Stimulated activated CD4-positive, alpha-beta T cell treated with anti-CD3 and anti-CD28 coated beads, Interleukin-4, amount 100 ng/mL, for 4 hours (primary cell): ENCODE measurements around the gene RCE1.
A peak's percentile ranks its signal among the peaks of the same experiment; 100 is the strongest.

ENCODE experiments used
- DNase-seq, 2 experiments: peaks; one replicate each; pipeline ENCODE4 v3.0.0-alpha.2; 2020

RCE1 gene

DNA sequence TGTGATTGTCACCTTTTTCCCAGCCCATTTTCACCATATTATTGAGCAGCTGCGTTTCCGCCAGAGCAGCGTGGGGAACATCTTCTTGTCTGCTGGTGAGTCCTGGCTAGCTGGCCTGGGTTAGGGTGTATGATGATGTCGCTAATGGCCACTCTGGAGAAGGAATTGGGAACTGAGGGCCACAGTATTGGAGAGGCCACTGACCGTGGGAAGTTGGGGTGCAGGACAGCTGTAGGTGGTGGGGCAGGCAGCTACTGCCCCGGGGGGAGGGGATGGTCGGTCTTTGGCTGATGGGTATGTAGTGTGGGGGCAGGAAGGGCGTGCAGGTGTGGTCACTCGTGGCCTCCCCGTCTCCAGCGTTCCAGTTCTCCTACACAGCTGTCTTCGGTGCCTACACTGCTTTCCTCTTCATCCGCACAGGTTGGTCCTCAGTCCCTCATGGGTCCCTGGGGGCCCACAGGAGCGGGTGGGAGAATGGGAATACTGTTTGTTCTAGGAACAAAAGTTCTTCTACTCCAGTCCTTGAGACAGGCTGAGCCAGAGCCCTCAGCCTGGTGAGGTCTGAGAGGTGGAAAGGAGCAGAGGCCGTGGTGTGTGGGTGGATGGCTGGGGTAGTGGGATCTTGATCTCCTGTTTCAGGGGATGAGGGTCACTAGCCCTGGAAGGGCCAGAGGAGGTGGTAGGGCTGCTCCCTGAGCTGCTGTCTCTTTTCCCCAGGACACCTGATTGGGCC, 2.1 kb downstream of the RCE1 start:
- DNase-seq, result no peak

DNA sequence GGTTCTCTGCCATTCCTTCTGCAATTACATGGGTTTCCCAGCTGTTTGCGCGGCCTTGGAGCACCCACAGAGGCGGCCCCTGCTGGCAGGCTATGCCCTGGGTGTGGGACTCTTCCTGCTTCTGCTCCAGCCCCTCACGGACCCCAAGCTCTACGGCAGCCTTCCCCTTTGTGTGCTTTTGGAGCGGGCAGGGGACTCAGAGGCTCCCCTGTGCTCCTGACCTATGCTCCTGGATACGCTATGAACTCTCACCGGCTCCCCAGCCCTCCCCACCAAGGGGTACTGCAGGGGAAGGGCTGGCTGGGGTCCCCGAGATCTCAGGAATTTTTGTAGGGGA, 2.6 kb downstream of the RCE1 start:
- no peak for DNase-seq

DNA sequence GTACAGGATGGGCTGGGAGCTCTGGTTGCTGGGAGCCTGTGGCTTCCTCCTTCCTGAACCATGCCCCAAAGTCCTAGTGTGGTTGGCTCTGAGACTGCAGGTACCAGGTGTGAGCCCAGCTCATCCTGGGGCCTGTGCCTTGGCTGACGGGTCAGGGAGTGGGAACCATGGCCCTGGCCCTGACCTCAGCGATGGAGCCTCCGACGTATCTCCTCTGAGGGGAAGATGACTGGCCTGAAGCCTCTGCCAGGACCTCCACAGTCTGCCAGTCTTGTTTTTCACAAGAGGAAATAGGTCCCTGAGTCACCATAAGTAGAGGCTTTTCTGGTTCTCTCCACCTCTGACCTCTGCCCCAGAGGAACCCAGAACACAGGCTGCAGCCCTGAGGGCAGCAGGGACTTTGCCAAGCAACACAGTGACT, 3.4 kb downstream of the RCE1 start:
- no peak for DNase-seq

DNA sequence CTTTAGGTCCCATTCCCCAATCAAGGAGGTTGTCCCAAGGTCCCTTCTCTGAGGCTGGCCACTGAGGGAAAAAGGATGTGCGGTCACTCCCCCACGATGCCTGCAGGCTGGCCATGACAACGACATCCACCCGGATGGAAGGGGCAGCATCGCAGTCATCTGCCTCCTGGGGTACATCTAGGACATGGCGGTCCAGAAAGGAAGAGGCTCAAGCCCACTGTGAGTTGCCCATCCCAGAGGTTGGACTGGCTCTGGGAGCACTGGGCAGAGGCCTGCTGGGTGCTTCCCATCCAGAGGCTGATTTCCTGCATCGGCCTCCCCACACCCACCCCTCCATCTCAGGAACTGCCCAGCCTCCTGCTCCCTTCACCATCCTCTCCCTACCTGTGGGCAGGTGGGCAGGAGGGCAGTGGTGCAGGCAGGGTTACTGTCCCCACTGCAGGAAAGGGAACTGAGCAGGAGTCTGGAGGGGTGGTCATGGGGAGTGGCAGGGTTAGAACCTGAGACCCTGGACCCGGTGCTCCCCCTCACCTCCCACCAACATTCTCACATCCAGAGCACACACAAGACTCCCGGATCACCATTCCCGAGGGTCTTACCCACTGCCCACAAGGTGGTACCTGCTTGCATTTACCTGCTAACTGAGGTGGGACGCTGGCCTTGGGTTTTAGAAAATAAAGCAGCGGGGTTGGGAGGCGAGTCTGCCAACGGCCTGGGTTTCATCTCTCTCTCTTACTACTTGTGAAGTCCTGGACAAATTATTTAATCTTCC, 4.4 kb downstream of the RCE1 start:
- no peak for DNase-seq

DNA sequence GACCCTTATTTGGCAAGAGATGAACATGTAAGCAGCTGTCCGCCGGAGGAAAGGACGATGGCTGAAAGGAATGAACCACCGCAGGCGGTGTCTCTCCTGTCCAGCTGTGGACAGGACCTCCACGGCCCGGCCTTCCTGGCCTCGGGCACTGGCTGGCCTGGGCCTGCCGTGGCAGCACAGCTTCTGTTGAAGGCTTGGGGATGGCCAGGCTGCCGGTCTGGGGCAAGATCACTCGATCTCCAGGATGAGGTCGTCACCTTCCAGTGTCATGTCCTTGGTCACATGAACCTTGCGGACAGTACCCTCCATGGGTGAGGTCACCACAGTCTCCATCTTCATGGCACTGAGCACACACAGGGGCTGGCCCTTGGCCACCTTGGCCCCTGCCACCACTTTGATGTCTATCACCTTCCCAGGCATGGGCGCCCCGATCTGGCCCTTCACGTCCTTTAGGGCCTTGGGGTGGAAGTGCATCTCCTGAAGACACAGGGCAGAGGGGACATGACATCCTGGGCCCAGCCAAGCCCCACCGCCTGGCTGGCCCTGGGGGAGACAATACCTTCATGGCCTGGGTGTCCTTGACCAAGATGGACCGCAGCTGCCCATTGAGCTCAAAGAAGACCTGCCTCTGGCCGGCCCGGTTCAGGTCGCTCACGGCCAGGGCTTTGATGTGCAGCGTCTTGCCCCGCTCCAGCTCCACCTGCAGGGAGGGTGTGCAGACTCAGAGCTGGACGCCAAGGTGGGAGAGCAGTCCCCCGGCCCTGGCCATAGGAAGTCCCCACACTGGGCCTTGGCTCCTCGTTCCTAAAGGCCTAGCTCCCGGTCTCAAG, 5.6 kb downstream of the RCE1 start:
- no peak for DNase-seq

DNA sequence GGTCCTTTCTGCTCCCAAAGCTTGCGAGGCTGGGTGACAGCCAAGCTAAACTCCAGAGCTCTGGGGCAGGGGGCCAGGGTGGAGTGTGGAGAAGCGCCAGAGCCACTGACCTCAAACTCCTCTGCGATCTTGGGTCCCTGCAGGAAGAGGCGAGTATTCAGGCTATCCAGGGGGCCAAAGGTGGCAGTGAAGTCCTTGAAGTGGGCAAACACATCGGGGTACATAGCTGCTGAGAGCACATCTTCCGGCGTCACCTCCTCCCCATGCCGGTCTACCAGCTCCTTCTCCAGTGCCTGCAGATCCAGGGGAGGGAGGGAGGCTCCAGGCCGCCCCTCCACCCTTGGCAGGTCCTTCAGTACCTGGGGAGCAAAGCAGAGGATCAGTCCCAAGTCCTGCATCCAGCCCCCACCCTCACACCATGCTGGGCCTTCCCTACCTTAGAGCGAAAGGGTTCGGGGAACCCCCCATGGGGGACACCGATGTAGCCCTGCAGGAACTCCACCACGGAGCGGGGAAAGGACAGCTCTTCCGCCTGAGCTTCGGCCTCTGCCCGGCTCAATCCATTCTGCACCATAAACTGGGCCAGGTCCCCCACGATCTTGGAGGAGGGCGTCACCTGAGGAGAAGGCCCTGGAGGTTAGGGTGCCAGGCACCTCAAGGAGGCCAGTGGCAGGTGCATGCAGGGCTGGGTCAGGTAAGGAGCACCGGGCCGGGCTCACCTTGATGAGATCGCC, 6.4 kb downstream of the RCE1 start:
- no peak for DNase-seq

DNA sequence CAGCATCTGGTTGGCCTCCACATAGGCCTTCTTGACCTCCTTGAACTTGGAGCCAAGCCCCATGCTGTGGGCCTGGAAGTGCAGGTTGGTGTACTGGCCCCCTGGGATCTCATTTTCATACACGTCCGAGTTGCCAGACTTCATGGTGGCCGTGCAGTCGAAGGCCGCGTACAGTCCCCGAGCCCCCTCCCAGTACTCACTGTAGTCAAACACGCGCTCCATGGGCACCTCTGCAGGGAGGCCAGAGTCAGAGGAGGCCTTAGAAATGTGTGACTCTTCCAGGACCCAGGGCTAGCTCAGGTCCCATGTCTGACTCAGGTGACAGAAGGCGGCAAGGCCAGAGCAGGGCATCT, 7.0 kb downstream of the RCE1 start:
- no peak for DNase-seq

DNA sequence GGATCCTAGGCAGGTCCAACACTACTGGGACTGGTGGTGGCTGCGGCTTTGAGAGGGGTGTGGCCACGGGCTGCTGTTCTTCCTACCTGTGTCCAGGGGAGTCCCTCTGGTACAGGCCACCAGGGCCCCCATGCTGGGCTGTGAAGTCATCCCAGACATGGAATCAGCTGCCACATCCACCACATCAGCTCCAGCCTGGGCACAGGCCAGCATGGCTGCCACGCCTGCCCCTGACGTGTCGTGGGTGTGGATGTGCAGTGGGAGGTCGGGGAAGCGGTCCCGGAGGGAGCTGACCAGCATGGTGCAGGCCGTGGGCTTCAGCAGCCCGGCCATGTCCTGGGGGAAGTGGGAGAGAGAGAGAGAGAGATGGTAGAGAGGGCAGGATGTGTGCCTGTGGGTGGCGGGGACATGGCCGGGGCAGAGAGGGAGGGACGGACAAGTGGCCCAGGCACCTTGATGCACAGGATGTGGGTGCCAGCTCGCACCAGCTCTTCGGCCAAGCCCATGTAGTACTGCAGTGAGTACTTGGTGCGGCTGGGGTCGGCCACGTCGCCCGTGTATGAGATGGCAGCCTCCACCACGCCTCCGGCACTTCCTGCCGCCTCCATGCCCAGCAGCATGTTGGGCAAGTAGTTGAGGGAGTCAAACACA, 7.5 kb downstream of the RCE1 start:
- no peak for DNase-seq

DNA sequence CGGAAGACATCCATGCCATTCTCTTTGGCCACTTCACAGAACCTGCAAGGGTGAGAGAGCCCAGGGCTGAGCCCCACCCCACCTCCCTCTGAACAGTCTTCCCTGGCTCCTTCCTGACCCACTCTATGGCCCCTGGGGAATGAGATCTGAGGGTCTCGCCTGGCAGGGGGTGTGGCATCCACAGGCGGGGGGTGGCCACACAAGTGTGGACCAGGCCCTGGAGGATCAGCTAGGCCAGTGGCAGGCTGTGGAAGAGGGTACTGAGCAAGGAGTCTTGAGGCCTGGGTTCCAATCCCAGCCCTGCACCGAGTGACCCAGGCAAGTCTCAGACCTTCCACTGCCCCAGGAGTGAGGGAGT, 8.0 kb downstream of the RCE1 start:
- DNase-seq, result no peak

DNA sequence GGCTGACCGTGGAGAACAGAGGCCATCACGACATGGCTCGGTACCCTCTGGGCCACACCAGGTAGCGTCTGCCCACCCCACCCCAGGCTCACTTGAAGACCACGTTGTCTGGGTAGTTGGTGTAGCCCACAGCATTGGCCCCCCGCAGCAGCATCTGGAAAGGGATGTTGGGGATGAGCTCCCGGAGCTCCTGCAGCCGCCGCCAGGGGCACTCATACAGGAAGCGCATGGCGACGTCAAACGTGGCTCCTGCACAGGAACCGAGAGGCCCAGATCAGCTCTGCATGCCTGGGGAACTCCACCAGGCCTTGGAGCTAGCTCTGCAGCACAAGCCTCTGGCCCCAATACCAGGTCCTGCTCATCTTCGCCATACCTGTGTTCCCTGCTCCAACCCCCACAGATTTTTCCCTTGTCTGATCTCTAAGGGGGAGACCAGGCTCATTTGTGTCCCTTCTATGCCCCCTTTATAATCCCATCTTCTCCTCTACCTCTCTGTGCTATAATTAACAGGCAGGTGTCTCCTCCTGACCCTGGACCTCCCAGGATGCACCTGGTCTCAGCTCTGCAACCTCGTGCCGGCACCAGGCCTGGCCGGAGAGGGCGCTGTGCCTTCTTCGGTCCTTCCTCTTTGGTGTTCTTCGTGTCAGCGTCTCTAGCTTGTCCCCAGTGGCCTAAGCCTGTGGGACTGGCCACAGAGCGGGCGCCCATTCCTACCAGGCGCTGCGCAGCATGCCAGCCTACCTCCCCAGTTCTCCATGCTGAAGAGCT, 8.6 kb downstream of the RCE1 start:
- no peak for DNase-seq

DNA sequence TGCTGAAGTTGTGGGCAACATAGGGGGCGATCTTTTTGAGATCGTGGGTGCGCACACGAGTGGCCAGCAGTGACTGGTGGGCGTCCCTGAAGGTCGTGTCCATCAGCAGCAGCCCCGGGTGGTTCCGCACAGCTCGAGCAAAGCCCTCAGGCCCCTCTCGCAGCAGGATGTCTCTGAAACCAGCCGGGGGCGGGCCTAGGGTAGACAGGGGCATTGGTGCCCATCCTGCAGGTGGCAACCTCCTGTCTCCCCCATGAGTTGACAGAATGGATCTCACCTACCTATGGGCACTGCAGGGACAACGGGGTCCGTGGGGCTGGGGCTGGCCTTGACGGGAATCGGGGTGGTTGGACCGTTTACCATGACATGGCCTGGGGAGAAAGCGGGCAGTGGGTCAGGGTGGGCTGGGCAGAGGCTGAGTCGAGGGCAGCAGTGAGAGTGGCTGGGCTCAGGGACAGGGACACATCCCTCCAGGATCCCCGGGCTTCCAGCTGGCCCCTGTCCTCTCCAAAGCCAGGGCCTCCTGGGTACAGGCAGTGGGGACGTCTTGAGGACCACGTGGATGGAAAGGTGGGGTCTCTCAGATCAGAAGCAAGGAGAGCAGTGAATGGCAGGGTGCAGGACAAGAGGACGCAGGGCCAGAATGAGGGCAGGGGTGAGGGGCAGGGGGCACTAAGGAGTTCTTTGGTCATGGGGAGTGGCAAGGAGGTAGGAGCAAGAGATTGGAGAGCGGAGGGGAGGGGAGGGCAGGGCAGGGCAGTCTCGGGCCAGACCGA, 9.4 kb downstream of the RCE1 start:
- DNase-seq, result no peak

DNA sequence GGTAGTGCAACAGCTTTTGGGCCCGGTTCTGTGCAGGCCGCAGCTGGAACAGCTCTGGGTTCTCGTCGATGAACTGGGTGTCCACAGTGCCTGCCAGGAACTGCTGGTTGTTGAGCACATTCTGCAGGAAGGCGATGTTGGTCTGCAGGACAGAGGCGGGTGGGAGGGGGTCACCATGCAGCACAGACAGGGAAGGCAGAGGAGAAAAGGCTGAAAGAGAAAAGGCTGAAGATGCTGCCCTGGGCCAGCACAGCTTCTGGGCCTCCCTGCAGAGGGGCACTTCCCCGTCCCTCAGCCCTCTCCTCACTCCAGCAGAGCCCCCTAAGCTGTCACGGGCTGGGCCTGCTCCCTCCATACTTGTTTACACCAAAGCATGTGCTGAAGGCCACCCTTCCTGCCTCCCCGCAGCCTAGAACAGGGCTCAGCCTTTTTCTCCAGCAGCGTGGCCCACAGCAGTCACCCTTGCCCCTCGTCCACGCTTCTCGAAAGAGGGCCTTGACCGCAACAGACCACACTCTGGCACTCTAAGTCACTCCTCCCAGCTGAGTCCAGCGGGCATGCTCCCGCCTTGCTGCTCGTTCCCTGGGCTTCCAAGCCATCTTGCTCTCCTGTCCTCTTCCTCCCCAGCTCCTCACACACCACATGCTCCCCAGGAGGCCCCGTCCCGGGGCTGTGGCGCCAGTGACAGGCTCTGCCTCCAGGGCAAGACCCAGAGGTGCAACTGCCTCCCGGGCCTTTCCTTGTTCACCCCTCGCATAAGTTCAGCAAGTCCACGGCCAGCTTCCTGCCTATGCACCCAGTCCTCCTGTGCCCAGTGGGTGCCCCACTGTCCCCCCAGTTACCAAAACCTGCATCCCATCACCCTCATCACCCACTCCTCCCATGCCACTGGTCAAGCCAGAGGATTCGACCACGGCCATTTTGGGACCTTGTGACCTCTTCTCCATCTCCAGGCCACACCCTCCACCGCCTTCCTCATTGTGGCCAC, 10.3 kb downstream of the RCE1 start:
- DNase-seq, result no peak

DNA sequence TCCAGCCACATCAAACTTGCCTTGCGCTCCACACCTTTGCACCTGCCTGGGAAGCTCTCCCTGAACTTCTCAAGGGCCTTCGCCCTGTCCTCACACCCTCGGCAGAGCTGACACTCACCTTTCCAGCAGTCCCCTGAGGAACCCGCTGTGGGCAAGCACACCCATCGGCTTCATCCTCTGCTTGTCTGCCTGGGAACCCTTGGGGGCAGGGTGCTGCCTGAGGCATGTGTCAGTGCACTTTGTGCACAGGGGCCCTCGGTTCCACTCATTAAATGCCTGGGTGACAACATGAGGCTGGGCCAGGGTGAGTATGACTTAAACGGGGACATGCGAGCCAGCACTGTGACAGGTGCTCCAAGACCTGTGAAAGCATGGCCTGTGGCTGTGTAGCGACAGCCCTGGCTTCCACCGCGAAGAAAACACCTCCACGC, 11.0 kb downstream of the RCE1 start:
- no peak for DNase-seq

DNA sequence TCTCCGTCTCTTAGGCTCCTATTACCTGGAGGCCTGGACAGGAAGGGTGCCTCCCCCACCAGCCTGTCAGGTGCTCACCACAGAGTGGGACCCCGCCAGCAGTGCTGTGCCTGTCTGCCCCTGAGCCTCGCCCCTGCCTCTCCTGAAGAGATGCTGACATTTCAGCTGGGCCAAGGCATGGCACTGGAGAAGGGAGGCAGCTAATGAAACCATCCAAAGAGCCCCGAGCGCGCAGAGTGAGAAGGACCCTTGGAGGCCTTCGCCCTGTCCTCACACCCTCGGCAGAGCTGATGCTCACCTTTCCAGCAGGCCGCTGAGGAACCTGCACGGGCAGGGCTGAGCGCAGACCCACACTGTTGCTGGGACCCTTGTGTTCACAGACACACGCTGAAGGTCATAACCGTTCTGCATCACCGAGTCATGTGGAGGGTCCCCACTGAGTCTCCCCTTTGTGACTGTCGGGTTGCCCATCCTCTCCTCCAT, 11.5 kb downstream of the RCE1 start:
- no peak for DNase-seq

DNA sequence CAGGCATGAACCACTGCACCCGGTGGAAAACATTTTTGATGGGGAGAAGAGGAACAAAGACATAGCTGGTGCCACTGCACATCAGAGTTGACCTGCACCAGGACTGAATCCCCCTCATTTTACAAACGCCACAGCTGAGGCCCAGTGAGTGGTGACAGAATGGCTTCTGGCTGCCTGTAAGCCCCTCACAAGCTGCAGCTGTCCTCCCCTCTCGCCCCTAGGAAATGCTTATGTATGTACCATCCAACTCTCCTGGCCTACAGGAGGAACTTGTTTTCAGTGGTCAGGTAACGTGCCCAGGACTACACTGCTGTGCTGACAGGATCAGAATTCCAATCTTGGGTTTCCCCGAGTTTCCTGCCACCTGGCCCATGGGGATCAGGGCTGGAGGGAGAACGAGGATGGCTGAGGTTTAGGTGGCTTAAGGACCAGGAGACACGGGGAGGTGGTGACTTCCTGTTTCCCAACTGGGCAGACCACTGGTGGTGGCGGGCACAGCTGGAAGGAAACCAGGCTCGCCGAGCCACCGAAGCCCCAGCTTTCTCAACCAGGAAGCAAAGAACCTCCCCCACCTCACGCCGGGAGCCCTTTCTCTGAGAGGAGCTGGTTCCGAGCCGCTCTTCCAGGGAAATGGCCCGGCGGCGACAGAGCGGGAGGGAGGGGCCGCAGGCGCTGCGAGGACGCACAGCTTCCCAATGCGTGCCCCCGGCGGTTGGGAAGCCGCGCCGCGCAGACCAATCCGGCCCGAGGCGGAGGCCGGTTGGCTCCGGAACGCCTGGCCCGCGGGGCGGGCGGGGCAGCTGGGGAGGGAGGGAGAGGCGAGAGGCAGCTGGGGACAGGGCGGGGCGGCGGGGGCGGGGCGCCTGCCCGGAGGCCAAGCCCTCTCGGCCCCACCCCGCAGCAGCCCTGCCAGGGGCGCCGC, 12.6 kb downstream of the RCE1 start:
- DNase-seq, result peak in 1 of 2 experiments; percentile 80

DNA sequence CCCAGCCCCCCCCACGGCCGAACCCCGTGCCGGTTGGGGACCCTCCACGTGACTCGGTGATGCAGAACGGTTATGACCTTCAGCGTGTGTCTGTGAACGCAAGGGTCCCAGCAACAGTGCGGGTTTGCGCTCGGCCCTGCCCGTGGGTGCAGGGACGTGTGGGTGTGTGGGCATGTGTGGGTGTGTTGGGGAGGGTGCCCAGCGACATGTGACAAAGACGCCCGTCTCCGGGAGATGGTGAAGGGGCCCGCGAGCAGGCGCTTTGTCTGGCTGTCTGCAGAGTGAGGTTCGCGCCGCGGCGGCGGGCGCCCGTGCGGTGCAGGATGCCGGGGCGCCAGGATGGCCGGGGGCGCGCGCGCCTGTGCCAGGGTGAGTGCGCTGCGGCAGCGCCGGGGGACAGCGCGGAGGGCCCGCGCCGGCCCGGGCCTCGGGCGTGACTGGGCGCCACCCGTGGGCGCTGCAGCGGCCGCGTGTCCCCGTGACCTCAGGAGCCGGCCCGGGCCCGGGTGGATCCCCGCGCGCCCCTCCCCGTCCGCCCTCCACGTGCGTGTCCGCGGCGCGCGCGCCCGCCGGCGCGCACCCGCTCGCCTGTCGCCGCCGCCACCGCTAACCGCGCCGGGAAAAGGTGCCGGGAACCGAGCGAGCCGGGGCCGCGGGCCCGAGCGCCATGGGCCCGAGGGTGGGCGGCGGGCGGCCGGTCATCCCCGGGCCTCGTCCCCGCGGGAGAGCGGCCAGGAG, 13.4 kb downstream of the RCE1 start, which contains the start of gene LRFN4:
Gene LRFN4 (plus strand): TSS at position 569 of the 738 bp plus-strand sequence. CDS start 681 bp downstream, outside the sequence.
- DNase-seq, result peak; percentile 46 to 67

DNA sequence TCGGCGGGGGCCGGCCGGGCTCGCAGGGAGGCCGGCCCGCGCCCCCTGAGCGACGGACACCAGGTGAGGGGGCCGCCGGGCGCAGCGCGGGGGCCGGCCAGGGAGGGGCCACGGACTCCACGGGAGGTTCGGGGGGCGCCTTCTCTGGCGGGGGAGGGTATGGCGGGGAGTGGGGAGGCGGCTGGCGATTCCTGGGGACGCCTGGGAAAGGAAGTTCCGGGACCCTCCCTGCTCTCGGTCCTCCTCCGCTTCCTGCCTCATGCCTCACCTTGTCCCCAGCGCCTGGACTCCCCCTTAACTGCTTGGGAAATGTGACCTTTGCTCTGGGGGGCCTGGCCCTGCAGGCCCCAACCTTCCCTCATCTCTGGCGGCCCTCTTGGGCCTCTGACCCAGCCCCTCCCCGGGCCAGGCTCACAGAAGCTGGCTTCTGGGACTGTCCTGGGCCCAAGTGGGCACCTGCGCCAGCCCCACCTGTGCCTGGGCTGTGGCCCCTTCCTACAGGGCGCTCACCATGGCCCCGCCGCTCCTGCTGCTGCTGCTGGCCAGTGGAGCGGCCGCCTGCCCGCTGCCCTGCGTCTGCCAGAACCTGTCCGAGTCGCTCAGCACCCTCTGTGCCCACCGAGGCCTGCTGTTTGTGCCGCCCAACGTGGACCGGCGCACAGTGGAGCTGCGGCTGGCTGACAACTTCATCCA, 14.1 kb downstream of the RCE1 start:
- no peak for DNase-seq
